ENCODE results near the gene TECPR2. TPM values are rescaled to one million over a fixed set of nuclear protein-coding genes. Genes with fewer than 3 reads are reported as not detected.

The TECPR2 gene
- total and polyA plus RNA-seq, 4 donors = 3.5 to 32.5 (median 18.9) TPM

- WGBS, 2 donors = 0% methylated on average over 34 to 71 of the region's 71 CpGs
- Histone ChIP-seq H3K27me3 (ENCODE audit: control insufficient read depth in 1 of 2, insufficient read depth in 2 of 2, low read length in 1 of 2) (no peaks in the 10 kb centered on the region), H3K27ac (ENCODE audit: low read depth in 1 of 2, low read length in 2 of 2) (peak within 1 kb of the TSS; percentile 86 to 91), H3K4me3 (ENCODE audit: low read length in 2 of 2) (peak within 1 kb of the TSS; percentile 75 to 88), H3K36me3 (ENCODE audit: control insufficient read depth in 1 of 2, insufficient read depth in 2 of 2, low read length in 1 of 2) (no peaks in the 10 kb centered on the region), H3K9me3 (ENCODE audit: control insufficient read depth, low read length) (no peaks in the 10 kb centered on the region), H3K4me1 (ENCODE audit: control insufficient read depth in 1 of 2, insufficient read depth in 2 of 2, low read length in 2 of 2) (no peaks in the 10 kb centered on the region)
- ATAC-seq (ENCODE audit: low FRiP score) = peak; percentile 87
- peak; percentile 95 to 99 for DNase-seq
- intact Hi-C loops (cut with DNase I) = loop anchor here (2.0 to 10.0 kb wide), 4 partner anchors 43 to 355 kb away; partner anchors contain the start of genes HSP90AA1 (in 2 of the 2), CINP (in 1 of the 2), DYNC1H1 (in 1 of the 2) and TECPR2 (in 1 of the 2)
These were observed 43.2 kb upstream of the TECPR2 start, which contains the start of gene ZNF839 for GRCh38 chr14:102319351-102320032. ZNF839 (plus strand) TSS chr14:102319746; CDS start chr14:102319766, 20 bp downstream.

- no peaks in the 10 kb centered on the region for H3K4me1 ChIP-seq (ENCODE audit: control insufficient read depth in 1 of 2, insufficient read depth in 2 of 2, low read length in 2 of 2)
- 1% methylated on average over 28 to 30 of the region's 30 CpGs for WGBS, 2 donors
- H3K4me3 ChIP-seq (ENCODE audit: low read length in 2 of 2) = peak overlapping the region; percentile 75 to 88
- peak; percentile 67 to 86 for DNase-seq
- H3K36me3 ChIP-seq (ENCODE audit: control insufficient read depth in 1 of 2, insufficient read depth in 2 of 2, low read length in 1 of 2) = no peaks in the 10 kb centered on the region
- no peak for ATAC-seq (ENCODE audit: low FRiP score)
- peak overlapping the region; percentile 86 to 91 for H3K27ac ChIP-seq (ENCODE audit: low read depth in 1 of 2, low read length in 2 of 2)
- H3K27me3 ChIP-seq (ENCODE audit: control insufficient read depth in 1 of 2, insufficient read depth in 2 of 2, low read length in 1 of 2) = no peaks in the 10 kb centered on the region
- H3K9me3 ChIP-seq (ENCODE audit: control insufficient read depth, low read length) = no peaks in the 10 kb centered on the region
- intact Hi-C loops (cut with DNase I) = no loop called here
These were observed 42.6 kb upstream of the TECPR2 start for GRCh38 chr14:102320033-102320660.

DNA sequence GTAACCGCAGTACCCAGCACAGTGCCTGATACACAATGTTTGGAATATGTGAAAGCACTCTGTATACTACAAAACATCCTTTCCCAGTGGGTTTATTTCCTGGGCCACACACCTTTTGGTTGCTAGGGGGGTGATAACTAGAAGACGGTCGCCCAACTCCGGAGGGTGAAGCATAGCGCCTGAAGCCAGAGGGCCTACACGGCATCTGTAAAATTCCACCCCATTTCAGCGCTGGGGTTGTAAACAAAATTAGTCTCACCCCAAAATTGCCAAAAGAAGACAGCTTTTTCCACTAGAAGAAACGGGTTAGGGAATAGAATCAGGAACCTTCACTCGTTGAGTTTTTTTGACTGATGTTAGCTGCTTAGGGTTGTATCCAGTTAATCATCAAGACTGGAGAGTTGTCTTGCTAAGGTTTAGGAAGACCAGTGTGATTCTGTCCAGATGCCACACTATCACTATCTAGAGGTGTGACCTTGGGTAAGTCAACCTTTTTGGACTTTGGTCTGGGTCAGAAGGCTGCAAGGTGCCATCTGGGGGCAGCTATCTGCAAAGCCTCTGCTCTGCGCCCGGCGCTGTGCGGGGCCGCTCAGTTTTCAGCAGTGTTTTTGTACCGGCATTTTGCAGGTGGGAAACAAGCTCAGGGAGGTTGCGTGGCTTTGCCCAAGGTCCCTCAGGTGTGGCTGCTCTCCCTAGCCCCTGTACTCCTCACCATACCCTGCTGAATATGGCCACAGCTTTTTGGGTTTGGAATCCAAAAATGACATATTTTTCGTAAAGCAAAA, 41.9 kb upstream of the TECPR2 start:
- H3K9me3 ChIP-seq (ENCODE audit: control insufficient read depth, low read length) = no peaks in the 10 kb centered on the region
- H3K27me3 ChIP-seq (ENCODE audit: control insufficient read depth in 1 of 2, insufficient read depth in 2 of 2, low read length in 1 of 2) = no peaks in the 10 kb centered on the region
- H3K27ac ChIP-seq (ENCODE audit: low read depth in 1 of 2, low read length in 2 of 2) = peak overlapping the region in 1 of 2 donors; percentile 86
- intact Hi-C loops (cut with DNase I) = no loop called here
- 84 to 86% methylated on average over 17 of the region's 17 CpGs for WGBS, 2 donors
- DNase-seq (peak in 1 of 2 donors; percentile 57), ATAC-seq (ENCODE audit: low FRiP score) (no peak)
- H3K4me3 ChIP-seq (ENCODE audit: low read length in 2 of 2) = no peak overlapping the region
- no peaks in the 10 kb centered on the region for H3K36me3 ChIP-seq (ENCODE audit: control insufficient read depth in 1 of 2, insufficient read depth in 2 of 2, low read length in 1 of 2)
- no peaks in the 10 kb centered on the region for H3K4me1 ChIP-seq (ENCODE audit: control insufficient read depth in 1 of 2, insufficient read depth in 2 of 2, low read length in 2 of 2)

GRCh38 chr14:102321456-102322422, 41.0 kb upstream of the TECPR2 start:
- peaks cover 0 to 2% of the 10 kb centered on the region in 2 donors for H3K36me3 ChIP-seq (ENCODE audit: control insufficient read depth in 1 of 2, insufficient read depth in 2 of 2, low read length in 1 of 2)
- no peaks in the 10 kb centered on the region for H3K4me1 ChIP-seq (ENCODE audit: control insufficient read depth in 1 of 2, insufficient read depth in 2 of 2, low read length in 2 of 2)
- WGBS, 2 donors = 88 to 91% methylated on average over 12 of the region's 12 CpGs
- no peaks in the 10 kb centered on the region for H3K27me3 ChIP-seq (ENCODE audit: control insufficient read depth in 1 of 2, insufficient read depth in 2 of 2, low read length in 1 of 2)
- DNase-seq (no peak), ATAC-seq (ENCODE audit: low FRiP score) (no peak)
- H3K27ac ChIP-seq (ENCODE audit: low read depth in 1 of 2, low read length in 2 of 2) = no peak overlapping the region
- no peaks in the 10 kb centered on the region for H3K9me3 ChIP-seq (ENCODE audit: control insufficient read depth, low read length)
- no peak overlapping the region for H3K4me3 ChIP-seq (ENCODE audit: low read length in 2 of 2)
- intact Hi-C loops (cut with DNase I) = no loop called here

DNA sequence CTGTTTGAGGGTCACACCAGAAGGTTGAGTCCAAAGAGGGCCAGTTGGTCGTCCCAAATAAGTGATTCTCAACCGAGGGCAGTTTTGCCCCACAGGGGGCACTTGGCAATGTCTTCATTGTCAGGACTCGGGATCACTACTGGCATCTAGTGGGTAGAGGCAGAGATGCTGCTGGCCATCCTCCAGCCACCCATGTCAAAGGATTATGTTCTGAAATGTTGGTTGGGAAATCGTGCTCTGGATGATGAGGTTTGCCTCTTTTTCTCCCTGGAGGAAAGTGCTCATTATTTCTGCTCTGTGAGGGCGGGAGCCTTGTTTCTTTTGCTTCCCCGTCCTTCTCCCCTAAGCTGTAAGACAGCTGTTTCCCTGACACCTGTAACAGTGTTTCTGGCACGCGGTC, 39.6 kb upstream of the TECPR2 start:
- H3K27ac ChIP-seq (ENCODE audit: low read depth in 1 of 2, low read length in 2 of 2) = no peak overlapping the region

GRCh38 chr14:102325791-102326345, 36.9 kb upstream of the TECPR2 start:
- intact Hi-C loops (cut with DNase I) = no loop called here
- H3K27me3 ChIP-seq (ENCODE audit: control insufficient read depth in 1 of 2, insufficient read depth in 2 of 2, low read length in 1 of 2) = no peaks in the 10 kb centered on the region
- H3K36me3 ChIP-seq (ENCODE audit: control insufficient read depth in 1 of 2, insufficient read depth in 2 of 2, low read length in 1 of 2) = peaks cover 0 to 2% of the 10 kb centered on the region in 2 donors
- peak in 1 of 2 donors; percentile 50 for DNase-seq
- no peak for ATAC-seq (ENCODE audit: low FRiP score)
- H3K4me1 ChIP-seq (ENCODE audit: control insufficient read depth in 1 of 2, insufficient read depth in 2 of 2, low read length in 2 of 2) = no peaks in the 10 kb centered on the region
- no peak overlapping the region for H3K4me3 ChIP-seq (ENCODE audit: low read length in 2 of 2)
- no peaks in the 10 kb centered on the region for H3K9me3 ChIP-seq (ENCODE audit: control insufficient read depth, low read length)
- no peak overlapping the region for H3K27ac ChIP-seq (ENCODE audit: low read depth in 1 of 2, low read length in 2 of 2)
- WGBS, 2 donors = 68 to 71% methylated on average over 9 of the region's 9 CpGs

More for the DNA sequence above, 39.6 kb upstream of the TECPR2 start:
- intact Hi-C loops (cut with DNase I) = no loop called here
- ATAC-seq (ENCODE audit: low FRiP score) (no peak), DNase-seq (peak in 1 of 2 donors; percentile 88)
- 34% methylated on average over 8 of the region's 8 CpGs for WGBS, 2 donors
- Histone ChIP-seq H3K4me3 (ENCODE audit: low read length in 2 of 2) (no peak overlapping the region), H3K9me3 (ENCODE audit: control insufficient read depth, low read length) (no peaks in the 10 kb centered on the region), H3K27me3 (ENCODE audit: control insufficient read depth in 1 of 2, insufficient read depth in 2 of 2, low read length in 1 of 2) (no peaks in the 10 kb centered on the region), H3K36me3 (ENCODE audit: control insufficient read depth in 1 of 2, insufficient read depth in 2 of 2, low read length in 1 of 2) (peaks cover 0 to 2% of the 10 kb centered on the region in 2 donors), H3K4me1 (ENCODE audit: control insufficient read depth in 1 of 2, insufficient read depth in 2 of 2, low read length in 2 of 2) (no peaks in the 10 kb centered on the region)

- peaks cover 0 to 2% of the 10 kb centered on the region in 2 donors for H3K36me3 ChIP-seq (ENCODE audit: control insufficient read depth in 1 of 2, insufficient read depth in 2 of 2, low read length in 1 of 2)
- intact Hi-C loops (cut with DNase I) = no loop called here
- no peaks in the 10 kb centered on the region for H3K27me3 ChIP-seq (ENCODE audit: control insufficient read depth in 1 of 2, insufficient read depth in 2 of 2, low read length in 1 of 2)
- 90 to 93% methylated on average over 14 of the region's 14 CpGs for WGBS, 2 donors
- no peak for ATAC-seq (ENCODE audit: low FRiP score)
- H3K27ac ChIP-seq (ENCODE audit: low read depth in 1 of 2, low read length in 2 of 2) = no peak overlapping the region
- DNase-seq = peak in 1 of 2 donors; percentile 57
- H3K9me3 ChIP-seq (ENCODE audit: control insufficient read depth, low read length) = no peaks in the 10 kb centered on the region
- H3K4me3 ChIP-seq (ENCODE audit: low read length in 2 of 2) = no peak overlapping the region
- H3K4me1 ChIP-seq (ENCODE audit: control insufficient read depth in 1 of 2, insufficient read depth in 2 of 2, low read length in 2 of 2) = no peaks in the 10 kb centered on the region
These were observed 36.2 kb upstream of the TECPR2 start for GRCh38 chr14:102326583-102326982.
